ENCODE results near the gene AATK. TPM values are rescaled to one million over a fixed set of nuclear protein-coding genes. Genes with fewer than 3 reads are reported as not detected.

The AATK gene
- total and polyA plus RNA-seq, 2 experiments from 2014 or later: 1.1 to 5.0 TPM

DNA sequence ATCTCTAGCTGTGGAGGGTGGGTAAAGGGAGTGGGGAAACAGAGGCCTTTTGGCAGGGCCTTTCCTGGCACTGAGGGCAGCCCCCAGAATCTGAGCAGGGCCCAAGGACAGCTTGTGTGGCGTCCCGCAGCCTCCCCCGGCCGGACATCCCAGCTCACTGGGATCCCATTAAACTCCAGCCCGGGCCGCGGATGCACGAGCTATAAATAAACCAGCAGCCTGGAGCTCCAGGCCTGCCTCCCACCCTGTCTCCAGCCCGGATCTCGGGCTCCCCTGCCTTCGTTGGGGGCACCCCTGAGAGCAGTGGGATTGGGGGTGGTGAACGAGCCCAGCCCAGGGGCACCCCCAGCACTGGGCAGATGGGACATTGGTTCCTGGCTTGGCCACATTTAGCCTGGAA lies 13.8 kb upstream of the AATK start:
- Histone ChIP-seq H3K27me3 (ENCODE audit: insufficient read depth) (no peaks in the 10 kb centered on the region), H3K4me3 (no peak overlapping the region), H2AFZ (no peak overlapping the region), H3K4me1 (ENCODE audit: insufficient read depth) (no peaks in the 10 kb centered on the region), H3F3A (replicated peaks; ENCODE audit: low read depth) (no peaks in the 10 kb centered on the region), H3K9me2 (ENCODE audit: insufficient read depth) (no peaks in the 10 kb centered on the region), H3K27ac (ENCODE audit: low read depth) (no peak overlapping the region), H3K79me2 (replicated peaks; ENCODE audit: insufficient read depth) (no peaks in the 10 kb centered on the region), H4K20me1 (replicated peaks; ENCODE audit: insufficient read depth) (no peaks in the 10 kb centered on the region), H3K36me3 (ENCODE audit: insufficient read depth) (no peaks in the 10 kb centered on the region), H3K4me2 (no peak overlapping the region)
- H3K27me3 Mint-ChIP-seq (ENCODE audit: insufficient read depth, low read depth, poor library complexity): peaks cover 10% of the 10 kb centered on the region
- no peaks in the 10 kb centered on the region for H3K4me1 Mint-ChIP-seq
- no peaks in the 10 kb centered on the region; the same call in 2 of the 3 replicates for H3K9me3 Mint-ChIP-seq
- no peak for ATAC-seq
- TF ChIP-seq STAT1 (IDR thresholded peaks at IDR 0.05; ENCODE audit: unreplicated experiment): no peak
- TF ChIP-seq POLR2AphosphoS5 (IDR thresholded peaks at IDR 0.05; ENCODE audit: low read depth): no peak
- TF ChIP-seq, protein P1, sequence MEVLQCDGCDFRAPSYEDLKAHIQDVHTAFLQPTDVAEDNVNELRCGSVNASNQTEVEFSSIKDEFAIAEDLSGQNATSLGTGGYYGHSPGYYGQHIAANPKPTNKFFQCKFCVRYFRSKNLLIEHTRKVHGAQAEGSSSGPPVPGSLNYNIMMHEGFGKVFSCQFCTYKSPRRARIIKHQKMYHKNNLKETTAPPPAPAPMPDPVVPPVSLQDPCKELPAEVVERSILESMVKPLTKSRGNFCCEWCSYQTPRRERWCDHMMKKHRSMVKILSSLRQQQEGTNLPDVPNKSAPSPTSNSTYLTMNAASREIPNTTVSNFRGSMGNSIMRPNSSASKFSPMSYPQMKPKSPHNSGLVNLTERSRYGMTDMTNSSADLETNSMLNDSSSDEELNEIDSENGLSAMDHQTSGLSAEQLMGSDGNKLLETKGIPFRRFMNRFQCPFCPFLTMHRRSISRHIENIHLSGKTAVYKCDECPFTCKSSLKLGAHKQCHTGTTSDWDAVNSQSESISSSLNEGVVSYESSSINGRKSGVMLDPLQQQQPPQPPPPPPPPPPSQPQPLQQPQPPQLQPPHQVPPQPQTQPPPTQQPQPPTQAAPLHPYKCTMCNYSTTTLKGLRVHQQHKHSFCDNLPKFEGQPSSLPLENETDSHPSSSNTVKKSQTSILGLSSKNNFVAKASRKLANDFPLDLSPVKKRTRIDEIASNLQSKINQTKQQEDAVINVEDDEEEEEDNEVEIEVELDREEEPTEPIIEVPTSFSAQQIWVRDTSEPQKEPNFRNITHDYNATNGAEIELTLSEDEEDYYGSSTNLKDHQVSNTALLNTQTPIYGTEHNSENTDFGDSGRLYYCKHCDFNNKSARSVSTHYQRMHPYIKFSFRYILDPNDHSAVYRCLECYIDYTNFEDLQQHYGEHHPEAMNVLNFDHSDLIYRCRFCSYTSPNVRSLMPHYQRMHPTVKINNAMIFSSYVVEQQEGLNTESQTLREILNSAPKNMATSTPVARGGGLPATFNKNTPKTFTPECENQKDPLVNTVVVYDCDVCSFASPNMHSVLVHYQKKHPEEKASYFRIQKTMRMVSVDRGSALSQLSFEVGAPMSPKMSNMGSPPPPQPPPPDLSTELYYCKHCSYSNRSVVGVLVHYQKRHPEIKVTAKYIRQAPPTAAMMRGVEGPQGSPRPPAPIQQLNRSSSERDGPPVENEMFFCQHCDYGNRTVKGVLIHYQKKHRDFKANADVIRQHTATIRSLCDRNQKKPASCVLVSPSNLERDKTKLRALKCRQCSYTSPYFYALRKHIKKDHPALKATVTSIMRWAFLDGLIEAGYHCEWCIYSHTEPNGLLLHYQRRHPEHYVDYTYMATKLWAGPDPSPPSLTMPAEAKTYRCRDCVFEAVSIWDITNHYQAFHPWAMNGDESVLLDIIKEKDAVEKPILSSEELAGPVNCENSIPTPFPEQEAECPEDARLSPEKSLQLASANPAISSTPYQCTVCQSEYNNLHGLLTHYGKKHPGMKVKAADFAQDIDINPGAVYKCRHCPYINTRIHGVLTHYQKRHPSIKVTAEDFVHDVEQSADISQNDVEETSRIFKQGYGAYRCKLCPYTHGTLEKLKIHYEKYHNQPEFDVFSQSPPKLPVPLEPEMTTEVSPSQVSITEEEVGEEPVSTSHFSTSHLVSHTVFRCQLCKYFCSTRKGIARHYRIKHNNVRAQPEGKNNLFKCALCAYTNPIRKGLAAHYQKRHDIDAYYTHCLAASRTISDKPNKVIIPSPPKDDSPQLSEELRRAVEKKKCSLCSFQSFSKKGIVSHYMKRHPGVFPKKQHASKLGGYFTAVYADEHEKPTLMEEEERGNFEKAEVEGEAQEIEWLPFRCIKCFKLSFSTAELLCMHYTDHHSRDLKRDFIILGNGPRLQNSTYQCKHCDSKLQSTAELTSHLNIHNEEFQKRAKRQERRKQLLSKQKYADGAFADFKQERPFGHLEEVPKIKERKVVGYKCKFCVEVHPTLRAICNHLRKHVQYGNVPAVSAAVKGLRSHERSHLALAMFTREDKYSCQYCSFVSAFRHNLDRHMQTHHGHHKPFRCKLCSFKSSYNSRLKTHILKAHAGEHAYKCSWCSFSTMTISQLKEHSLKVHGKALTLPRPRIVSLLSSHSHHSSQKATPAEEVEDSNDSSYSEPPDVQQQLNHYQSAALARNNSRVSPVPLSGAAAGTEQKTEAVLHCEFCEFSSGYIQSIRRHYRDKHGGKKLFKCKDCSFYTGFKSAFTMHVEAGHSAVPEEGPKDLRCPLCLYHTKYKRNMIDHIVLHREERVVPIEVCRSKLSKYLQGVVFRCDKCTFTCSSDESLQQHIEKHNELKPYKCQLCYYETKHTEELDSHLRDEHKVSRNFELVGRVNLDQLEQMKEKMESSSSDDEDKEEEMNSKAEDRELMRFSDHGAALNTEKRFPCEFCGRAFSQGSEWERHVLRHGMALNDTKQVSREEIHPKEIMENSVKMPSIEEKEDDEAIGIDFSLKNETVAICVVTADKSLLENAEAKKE (CRISPR knock-in tag; IDR thresholded peaks at IDR 0.05): no peak
- no peak for TF ChIP-seq CREB1 (CRISPR knock-in tag; IDR thresholded peaks at IDR 0.05; ENCODE audit: low read depth)
- no peak for TF ChIP-seq ZNF331 (CRISPR knock-in tag; IDR thresholded peaks at IDR 0.05; ENCODE audit: low read depth)
- TF ChIP-seq, protein P2, sequence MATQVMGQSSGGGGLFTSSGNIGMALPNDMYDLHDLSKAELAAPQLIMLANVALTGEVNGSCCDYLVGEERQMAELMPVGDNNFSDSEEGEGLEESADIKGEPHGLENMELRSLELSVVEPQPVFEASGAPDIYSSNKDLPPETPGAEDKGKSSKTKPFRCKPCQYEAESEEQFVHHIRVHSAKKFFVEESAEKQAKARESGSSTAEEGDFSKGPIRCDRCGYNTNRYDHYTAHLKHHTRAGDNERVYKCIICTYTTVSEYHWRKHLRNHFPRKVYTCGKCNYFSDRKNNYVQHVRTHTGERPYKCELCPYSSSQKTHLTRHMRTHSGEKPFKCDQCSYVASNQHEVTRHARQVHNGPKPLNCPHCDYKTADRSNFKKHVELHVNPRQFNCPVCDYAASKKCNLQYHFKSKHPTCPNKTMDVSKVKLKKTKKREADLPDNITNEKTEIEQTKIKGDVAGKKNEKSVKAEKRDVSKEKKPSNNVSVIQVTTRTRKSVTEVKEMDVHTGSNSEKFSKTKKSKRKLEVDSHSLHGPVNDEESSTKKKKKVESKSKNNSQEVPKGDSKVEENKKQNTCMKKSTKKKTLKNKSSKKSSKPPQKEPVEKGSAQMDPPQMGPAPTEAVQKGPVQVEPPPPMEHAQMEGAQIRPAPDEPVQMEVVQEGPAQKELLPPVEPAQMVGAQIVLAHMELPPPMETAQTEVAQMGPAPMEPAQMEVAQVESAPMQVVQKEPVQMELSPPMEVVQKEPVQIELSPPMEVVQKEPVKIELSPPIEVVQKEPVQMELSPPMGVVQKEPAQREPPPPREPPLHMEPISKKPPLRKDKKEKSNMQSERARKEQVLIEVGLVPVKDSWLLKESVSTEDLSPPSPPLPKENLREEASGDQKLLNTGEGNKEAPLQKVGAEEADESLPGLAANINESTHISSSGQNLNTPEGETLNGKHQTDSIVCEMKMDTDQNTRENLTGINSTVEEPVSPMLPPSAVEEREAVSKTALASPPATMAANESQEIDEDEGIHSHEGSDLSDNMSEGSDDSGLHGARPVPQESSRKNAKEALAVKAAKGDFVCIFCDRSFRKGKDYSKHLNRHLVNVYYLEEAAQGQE (IDR thresholded peaks at IDR 0.05; ENCODE audit: unreplicated experiment): no peak
- no peak for TF ChIP-seq JUNB (IDR thresholded peaks at IDR 0.05; ENCODE audit: unreplicated experiment)
- TF ChIP-seq ZNF114 (CRISPR knock-in tag; IDR thresholded peaks at IDR 0.05): no peak
- TF ChIP-seq NANOG (IDR thresholded peaks at IDR 0.05; ENCODE audit: borderline replicate concordance): no peak
- TF ChIP-seq EZH2phosphoT487 (IDR thresholded peaks at IDR 0.05; ENCODE audit: unreplicated experiment): no peak
- TF ChIP-seq, protein P3, sequence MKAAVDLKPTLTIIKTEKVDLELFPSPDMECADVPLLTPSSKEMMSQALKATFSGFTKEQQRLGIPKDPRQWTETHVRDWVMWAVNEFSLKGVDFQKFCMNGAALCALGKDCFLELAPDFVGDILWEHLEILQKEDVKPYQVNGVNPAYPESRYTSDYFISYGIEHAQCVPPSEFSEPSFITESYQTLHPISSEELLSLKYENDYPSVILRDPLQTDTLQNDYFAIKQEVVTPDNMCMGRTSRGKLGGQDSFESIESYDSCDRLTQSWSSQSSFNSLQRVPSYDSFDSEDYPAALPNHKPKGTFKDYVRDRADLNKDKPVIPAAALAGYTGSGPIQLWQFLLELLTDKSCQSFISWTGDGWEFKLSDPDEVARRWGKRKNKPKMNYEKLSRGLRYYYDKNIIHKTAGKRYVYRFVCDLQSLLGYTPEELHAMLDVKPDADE (IDR thresholded peaks at IDR 0.05): no peak
- TF ChIP-seq, protein P4, sequence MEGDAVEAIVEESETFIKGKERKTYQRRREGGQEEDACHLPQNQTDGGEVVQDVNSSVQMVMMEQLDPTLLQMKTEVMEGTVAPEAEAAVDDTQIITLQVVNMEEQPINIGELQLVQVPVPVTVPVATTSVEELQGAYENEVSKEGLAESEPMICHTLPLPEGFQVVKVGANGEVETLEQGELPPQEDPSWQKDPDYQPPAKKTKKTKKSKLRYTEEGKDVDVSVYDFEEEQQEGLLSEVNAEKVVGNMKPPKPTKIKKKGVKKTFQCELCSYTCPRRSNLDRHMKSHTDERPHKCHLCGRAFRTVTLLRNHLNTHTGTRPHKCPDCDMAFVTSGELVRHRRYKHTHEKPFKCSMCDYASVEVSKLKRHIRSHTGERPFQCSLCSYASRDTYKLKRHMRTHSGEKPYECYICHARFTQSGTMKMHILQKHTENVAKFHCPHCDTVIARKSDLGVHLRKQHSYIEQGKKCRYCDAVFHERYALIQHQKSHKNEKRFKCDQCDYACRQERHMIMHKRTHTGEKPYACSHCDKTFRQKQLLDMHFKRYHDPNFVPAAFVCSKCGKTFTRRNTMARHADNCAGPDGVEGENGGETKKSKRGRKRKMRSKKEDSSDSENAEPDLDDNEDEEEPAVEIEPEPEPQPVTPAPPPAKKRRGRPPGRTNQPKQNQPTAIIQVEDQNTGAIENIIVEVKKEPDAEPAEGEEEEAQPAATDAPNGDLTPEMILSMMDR (conservative IDR thresholded peaks at IDR 0.05; ENCODE audit: low read depth in 2 of 2): no peak
- TF ChIP-seq EZH2 (IDR thresholded peaks at IDR 0.05; ENCODE audit: low read depth, unreplicated experiment): no peak
- no peak overlapping the region for H3K27ac Mint-ChIP-seq
- H3K4me3 Mint-ChIP-seq: no peak overlapping the region
- no peaks in the 10 kb centered on the region for H3K36me3 Mint-ChIP-seq (ENCODE audit: low read depth)
- DNase-seq (ENCODE audit: low spot score): no peak

Data from GM23338 (cell line).